Endothelial cell of umbilical vein (primary cell): ENCODE data around the gene C2orf76.

Experiments
- CTCF ChIP-seq, 2 donors: IDR thresholded peaks; 1 replicate in 1 of 2; 2 replicates in 1 of 2; pipeline ENCODE4 v1.5.1; 2011; ENCODE audit warnings: low read length in 2 of 2, mild to moderate bottlenecking in 2 of 2, moderate library complexity in 2 of 2, control low read depth in 1 of 2, inconsistent platforms in 1 of 2, low read depth in 1 of 2; ENCODE audit not compliant: insufficient read depth in 1 of 2; ENCODE audit errors: extremely low read depth in 1 of 2
- EZH2 ChIP-seq: IDR thresholded peaks from 2 replicates; pipeline ENCODE4 v1.6.1; 2012; ENCODE audit warnings: borderline replicate concordance, low read depth, mild to moderate bottlenecking, moderate library complexity, low read length, inconsistent platforms; ENCODE audit not compliant: severe bottlenecking
- JUN ChIP-seq: IDR thresholded peaks from 2 replicates; pipeline ENCODE4 v1.6.1; 2011; ENCODE audit warnings: borderline replicate concordance, low read depth; ENCODE audit not compliant: insufficient read length, insufficient read depth
- POLR2A ChIP-seq: IDR thresholded peaks from 2 replicates; pipeline ENCODE4 v1.6.1; 2012; ENCODE audit warnings: low read depth, mild to moderate bottlenecking, control low read depth, low read length
- POLR2AphosphoS5 ChIP-seq: IDR thresholded peaks from 2 replicates; pipeline ENCODE4 v1.6.1; 2012; ENCODE audit warnings: low read depth, mild to moderate bottlenecking, control low read depth, low read length, moderate library complexity; ENCODE audit not compliant: insufficient read depth

DNA sequence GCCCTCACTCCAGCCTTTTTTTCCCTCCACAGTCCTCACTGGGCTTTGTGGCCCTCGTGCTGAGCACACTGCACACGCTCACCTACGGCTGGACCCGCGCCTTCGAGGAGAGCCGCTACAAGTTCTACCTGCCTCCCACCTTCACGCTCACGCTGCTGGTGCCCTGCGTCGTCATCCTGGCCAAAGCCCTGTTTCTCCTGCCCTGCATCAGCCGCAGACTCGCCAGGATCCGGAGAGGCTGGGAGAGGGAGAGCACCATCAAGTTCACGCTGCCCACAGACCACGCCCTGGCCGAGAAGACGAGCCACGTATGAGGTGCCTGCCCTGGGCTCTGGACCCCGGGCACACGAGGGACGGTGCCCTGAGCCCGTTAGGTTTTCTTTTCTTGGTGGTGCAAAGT lies 103.6 kb downstream of the C2orf76 start:
- no peak for TF ChIP-seq CTCF (IDR thresholded peaks at IDR 0.05; ENCODE audit: extremely low read depth in 1 of 2, insufficient read depth in 1 of 2, low read depth in 1 of 2, low read length in 2 of 2)
- TF ChIP-seq EZH2, result no peak
- TF ChIP-seq POLR2AphosphoS5, result no peak
- TF ChIP-seq POLR2A, result no peak
- no peak for TF ChIP-seq JUN
